ENCODE results near the gene HNRNPUL1.
A peak's percentile ranks its signal among the peaks of the same experiment; 100 is the strongest.

The HNRNPUL1 gene

DNA sequence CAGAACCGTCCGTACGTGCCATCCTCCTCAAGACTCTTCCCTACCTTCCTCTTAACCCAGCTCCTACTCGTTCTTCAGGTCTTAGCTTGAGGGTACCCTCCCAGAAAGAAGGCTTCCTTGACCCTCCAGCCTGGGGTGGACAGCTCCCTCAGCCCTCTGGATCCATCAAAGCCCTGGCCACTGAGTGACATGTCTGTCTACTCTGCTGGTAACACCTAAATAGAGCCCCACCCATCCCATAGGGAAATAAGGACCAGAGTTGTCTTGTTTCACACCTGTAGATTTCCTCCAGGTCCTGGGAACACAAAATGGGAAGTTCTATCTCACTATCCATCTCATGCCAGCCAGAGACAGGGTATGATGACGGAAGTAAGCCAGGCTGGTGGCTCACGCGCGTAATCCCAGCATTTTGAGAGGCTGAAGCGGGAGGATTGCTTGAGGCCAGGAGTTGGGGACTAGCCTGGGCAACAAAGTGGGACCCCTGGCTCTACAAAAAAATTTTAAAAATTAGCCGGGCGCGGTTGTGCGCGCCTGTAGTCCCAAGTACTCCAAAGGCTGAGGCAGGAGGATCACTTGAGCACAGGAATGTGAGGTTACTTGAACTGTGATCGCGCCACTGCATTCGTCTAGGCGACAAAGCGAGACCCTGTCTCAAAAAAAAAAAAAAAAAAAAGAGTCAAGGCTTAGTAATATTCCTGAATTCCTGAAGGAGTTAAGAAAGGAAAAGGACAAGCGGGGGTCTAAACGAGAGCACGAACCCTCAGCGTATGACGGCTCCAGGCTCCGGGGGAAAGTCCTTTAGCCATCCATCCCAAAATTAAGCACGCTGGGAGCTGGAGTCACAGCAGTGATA is 45.2 kb downstream of the HNRNPUL1 start:
- no peak for DNase-seq

DNA sequence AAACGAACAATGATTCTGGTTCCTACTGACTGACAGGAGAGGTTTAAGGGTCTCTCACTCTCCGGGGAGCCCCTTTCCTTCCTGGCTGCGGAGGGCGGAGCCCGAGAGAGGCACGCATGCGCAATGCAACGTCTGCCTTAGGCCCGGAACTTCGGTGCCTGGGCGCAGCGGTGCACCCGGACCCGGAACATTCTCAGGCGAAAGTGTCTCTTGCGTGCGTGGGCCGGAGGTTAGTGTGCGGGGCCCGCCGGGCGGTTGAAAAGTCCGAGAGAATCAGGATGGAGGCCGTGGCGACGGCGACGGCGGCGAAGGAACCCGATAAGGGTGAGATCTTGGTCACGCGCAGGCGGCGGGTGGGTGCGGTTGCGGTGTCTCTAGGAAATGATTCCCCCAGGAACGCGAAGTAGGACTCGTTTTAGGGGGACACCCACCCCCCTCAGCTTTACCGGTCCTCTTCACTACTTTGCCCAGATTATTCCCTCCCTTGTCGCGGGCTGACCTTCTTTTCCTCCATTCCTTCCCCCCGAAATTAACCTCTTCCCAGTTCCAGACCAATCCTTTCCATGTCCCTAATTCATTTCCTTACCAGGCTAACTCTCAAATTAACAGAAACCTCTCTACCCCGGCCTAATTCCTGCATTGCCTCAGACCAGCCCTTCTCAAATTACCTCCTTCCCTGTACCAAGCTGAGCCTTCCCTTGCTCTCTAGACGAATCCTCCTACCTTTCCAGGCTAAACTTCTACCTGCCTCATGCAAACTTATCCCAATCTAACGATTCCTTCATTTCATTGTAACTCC is 46.1 kb downstream of the HNRNPUL1 start, which contains the start of gene CCDC97:
Gene CCDC97, plus strand, starts transcription at position 140 of the 799 bp plus-strand sequence. Its CDS starts 139 bp downstream, at position 279.
- peak; percentile 77 for DNase-seq

DNA sequence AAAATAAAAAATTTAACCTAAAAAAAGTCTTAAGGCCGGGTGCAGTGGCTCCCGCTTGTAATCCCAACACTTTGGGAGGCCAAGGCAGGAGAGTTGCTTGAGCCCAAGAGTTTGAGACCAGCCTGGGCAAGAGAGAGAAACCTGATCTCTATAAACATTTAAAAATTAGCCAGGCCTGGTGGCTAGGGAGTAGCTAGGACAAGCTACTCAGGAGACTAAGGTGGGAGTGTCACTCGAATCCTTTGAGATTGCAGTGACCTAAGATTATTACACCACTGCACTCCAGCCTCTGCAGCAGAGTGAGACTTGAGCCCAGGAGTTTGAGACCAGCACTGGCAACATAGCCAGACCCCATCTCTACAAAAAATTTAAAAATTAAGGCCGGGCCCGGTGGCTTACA is 46.9 kb downstream of the HNRNPUL1 start:
- DNase-seq, result no peak

DNA sequence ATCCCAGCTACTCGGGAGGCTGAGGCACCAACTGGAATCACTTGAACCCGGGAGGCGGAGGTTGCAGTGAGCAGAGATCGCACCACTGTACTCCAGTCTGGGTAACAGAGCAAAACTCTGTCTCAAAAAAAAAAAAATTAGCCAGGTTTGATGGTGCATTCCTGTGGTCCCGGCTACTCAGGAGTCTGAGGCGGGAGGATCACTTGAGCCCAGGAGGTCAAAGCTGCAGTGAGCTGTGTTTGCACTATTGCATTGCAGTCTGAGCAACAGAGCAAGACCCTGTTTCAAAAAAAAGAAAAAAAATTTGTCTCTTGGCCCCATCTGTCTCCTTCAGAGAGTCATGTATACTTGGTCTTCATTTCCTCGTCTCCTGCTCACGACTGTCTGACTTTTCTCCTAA is 47.4 kb downstream of the HNRNPUL1 start:
- DNase-seq, result no peak

DNA sequence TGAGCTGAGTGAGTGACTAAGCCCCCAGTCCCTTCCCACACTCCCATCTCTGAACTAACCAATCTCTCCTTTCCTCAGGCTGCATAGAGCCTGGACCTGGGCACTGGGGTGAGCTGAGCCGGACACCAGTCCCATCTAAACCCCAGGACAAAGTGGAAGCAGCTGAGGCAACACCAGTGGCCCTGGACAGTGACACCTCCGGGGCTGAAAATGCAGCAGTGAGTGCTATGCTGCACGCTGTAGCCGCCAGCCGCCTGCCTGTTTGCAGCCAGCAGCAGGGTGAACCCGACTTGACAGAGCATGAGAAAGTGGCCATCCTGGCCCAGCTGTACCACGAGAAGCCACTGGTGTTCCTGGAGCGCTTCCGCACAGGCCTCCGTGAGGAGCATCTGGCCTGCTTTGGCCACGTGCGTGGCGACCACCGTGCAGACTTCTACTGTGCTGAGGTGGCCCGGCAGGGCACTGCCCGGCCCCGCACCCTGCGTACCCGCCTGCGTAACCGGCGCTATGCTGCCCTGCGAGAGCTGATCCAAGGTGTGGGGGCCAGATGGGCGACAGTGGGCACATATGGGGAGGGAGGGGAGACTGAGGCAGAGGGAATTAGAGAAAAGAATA is 52.2 kb downstream of the HNRNPUL1 start:
- DNase-seq, result no peak

DNA sequence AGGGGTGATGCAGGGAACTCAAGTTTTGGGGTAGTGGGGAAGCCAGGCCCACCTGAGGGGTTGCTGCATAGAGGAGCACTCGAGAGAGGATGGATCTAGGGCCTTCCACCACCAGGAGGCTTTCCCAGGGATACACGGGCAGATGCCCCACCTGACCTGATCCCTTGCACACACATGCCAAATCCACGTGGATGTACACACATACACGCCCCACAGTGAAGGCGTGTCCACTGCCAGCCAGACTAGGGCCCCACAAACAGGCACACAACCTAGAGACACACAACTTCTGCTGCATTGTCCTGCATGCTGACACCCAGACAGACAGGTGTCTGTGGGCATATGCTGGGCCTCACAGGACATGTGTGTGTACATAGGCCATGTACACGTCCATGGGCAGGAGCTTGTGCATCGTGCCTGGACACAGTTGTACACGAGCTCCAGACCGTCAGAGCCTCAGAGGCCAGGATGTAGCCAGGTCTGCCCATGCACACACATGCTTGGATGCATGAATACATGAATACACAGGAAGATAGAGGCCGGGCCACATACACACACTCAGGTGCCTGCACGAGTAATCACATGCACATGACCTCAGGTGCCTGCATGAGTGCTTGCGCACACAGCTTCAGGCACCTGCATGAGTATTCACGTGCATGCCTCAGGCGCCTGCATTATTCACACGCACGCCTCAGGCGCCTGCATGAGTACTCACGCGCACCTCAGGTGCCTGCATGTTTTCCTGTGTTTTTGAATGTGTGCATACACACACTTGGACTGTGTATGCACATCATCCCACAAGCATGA is 54.7 kb downstream of the HNRNPUL1 start:
- DNase-seq, result no peak

DNA sequence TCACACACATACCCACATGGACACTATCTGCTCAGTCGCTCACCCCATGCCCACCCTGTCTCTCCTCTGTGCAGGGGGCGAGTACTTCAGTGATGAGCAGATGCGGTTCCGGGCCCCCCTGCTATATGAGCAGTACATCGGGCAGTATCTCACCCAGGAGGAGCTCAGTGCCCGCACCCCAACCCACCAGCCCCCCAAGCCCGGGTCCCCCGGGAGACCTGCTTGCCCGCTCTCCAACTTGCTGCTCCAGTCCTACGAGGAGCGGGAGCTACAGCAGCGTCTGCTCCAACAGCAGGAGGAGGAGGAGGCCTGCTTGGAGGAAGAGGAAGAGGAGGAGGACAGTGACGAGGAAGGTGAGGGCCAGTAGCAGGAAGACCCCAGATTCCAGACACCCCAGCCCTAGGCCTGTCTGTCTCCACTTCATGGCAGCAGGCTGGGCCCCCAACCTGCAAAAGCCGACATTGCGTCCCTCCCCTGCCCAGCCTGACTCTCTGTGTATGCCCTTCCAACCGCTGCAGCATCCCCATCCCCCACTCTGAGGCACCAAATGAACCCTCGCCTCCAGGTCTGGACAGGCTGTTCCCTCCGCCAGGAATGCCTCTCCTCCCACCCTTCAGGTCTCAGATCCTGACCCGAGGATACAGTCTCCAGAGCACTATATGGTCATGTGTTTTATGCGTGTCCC is 55.5 kb downstream of the HNRNPUL1 start:
- DNase-seq, result no peak

DNA sequence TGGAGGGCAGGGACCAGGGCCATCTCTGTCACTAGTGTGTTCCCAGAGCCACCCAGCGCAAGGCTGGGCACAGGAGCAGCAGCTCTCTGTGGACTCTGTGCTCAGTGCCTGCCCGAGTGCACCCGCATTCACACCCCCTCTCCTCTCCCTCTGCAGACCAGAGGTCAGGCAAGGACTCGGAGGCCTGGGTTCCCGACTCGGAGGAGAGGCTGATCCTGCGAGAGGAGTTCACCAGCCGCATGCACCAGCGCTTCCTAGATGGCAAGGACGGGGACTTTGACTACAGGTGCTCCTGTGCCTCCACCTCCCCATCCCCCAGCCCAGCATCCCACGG is 56.0 kb downstream of the HNRNPUL1 start:
- DNase-seq, result no peak

DNA sequence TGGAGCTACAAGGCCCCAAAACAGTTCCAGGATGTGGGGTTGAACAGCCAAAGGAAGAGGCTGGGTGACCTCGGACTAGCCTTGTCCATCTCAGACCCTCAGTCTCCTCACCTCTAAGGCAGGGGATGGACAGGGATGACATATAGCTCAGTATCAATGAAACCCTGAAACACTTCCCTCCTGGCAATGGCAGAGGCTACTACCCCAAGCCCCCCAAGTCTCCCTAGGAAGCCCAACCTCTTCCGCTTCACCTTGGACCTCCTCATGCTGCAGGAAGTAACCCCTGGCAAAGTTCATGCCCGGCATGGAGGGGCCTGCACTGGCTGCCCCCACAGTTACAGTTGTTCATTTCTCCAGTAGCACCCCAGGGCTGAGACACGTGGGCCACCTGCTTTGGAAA is 56.4 kb downstream of the HNRNPUL1 start:
- DNase-seq, result no peak

DNA sequence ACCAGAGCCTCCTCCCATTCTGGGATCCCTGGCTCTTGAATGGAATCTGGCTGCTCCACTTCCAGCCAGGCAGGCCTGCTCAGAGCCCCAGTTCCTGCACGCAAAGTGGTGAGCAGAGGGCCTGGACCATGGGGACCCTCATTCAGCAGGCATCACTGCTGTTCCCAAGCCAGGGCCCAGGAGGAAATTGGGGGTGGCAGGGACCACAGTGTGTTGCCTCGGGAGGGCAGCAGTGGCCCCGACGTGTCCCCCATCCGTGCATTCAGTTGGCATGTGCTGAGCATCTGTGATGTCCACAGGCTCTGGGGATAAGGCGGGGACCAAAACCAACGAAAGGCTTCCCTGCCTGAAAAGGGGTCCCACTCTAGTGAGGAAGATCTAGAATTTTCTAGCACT is 57.0 kb downstream of the HNRNPUL1 start:
- DNase-seq, result no peak

DNA sequence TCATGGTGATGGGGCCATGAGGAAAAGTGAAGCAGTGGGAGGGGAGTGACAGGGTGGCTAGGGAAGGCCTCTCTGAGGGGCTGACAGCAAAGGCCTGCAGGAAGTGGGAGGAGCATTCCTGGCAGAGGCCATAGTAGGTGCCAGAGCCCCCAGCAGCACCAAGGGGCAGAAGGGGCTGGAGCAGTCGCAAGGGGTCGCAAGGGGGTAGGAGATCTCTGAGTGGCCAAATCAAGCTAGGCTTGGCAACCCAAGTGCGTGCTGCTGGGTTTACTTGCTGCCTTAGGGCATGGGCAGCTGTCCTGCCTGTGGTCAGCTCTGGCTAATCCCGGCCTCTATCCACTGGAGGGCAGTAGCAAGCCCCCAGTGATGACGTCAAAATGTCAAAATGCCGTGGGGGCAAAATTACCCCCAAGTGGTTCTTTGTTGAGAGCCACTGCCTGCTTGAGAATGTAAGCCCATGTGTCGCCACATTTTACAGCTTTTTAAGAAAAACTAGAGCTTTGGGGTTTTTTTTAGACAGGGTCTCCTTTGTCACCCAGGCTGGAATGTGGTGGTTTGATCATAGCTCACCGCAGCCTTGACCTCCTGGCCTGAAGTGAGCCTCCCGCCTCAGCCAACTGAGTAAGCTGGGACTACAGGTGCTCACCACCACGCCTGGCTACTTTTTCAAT is 57.6 kb downstream of the HNRNPUL1 start:
- no peak for DNase-seq

DNA sequence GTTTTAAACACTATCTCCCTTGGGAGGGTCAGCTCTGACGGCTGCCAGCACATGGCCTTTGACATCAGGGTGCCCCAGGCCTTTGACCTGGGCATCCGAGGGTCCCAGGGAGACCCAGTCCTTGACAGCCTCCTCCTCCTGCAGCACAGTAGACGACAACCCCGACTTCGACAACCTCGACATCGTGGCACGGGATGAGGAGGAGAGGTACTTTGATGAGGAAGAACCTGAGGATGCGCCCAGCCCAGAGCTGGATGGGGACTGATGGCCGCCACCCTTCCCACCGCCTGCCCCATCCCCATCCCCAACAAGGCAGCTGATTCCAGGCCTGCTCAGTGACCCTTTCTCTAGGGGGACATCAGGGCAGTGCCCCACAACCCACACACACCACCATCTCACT is 58.3 kb downstream of the HNRNPUL1 start:
- DNase-seq, result no peak

DNA sequence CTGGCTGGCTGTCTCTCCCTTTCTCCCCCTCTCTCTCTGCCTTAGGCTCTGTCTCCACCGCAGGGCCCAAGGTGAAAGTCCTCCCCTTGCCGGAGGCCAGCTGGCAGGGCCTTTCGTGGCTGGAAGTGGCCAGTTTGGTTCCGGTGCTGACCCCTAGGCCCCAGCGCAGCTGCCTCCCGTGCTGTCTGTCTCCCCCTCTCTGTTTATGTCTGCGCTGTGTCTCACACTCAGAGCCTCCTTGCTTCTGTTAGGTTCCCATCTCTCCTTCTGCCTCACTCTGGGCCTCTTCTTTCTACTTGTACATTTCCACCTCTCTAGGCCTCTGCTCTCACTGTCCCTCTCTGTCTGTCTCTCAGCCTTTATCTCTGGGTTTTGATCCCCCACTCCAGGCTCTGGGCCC is 58.9 kb downstream of the HNRNPUL1 start:
- DNase-seq, result no peak

DNA sequence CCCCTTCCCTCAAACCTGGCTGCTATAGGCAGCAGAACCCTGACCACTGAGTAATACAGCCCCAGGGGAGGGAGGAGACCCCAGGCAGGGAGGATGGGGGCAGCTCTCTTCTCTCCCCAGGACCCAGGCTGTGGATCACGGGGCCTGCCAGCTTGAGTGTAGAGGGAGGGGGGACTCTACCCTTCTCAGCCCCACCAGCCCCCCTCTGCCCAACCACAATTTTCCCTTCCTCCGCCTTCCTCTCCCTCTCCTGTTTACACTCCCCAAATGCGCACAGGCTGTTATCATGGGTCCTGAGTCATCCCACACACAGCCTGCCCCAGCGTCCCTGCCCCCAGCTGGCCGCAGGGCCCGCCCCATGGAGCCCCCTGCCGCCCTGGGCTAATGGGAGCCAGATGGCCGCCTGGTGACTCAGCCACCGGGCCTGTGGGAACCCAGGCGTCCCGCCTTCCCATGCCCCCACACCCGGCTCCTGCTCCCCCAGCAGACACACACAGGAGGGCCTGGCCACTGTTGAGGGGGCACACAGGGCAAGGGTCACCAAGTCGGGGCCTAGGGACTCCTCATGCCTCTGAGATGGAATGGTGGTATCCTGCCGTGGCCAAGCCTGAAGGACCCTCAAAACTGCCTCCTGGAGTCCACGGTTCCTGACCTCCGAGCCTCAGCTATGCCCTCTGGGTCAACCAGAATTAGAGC is 59.4 kb downstream of the HNRNPUL1 start:
- no peak for DNase-seq

DNA sequence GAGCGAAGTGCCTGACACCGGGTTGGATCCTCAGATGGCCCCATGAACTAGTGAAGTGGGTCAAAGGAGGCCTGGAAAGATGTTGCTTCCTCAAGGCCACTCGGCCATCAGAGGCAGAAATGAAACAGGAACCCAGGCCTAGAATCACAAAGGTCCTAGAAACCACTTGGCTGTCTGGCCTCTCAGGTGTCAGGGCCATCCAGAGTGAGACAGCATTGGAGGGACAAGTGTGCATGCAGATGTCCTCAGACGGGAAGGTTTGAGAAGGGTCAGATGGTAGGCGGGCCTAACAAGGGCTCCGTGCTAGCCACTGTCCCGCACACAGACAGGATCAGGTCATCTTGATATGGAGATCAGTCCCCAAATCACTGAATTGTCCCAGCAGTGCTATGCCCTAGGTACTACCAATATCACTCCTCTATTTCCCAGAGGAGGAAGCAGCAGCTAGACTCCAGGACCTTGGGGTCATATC is 60.1 kb downstream of the HNRNPUL1 start:
- no peak for DNase-seq

DNA sequence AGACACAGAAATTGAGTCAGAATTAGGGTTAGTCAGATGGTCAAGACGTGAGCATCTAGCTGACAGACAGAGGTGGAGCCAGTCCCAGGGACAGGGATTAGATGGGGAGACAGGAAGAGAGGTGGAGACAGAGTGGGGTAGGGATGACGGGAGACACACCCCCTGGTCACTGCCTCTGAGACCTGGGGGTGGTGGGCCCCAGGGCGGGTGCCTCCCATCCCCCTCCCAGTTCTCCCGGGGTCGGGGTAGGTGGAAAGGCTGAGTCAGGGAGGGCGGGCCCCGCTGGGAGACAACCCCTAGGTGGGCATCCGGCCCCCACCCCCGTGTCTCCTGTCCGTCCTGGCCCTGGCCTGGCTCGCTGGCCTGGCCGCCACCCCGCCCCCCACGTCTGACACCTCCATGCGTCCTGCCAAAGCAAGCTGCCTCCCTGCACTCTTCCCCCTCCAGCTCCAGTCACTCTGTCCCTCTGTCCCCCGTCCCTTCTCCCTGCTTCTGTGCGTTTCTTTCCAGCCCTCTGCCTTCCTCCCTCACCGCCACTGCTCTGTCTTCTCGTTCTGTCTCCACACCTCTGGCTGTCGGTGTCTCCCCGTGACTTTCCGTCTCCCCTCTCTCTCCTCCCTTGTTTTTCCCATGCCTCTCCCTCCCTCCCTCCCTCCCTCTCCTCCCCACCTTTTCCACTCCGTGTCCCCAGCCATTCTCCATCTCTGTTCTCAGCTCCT is 60.9 kb downstream of the HNRNPUL1 start:
- no peak for DNase-seq

DNA sequence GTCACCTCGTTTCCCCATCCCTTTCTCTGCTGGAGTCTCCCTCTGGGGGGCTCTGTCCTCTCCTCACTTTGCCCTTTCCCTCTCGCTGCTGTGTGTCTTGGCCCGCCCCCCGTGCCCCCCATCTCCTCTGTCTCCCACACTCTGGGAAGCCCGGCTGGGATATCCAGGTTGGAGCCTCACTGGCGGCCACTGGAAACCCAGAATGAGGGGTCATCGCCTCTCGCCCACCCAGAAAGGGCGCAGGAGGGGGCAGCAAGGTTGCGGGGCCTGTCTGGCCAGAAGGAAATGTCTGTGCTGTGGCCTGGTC is 61.4 kb downstream of the HNRNPUL1 start:
- no peak for DNase-seq

DNA sequence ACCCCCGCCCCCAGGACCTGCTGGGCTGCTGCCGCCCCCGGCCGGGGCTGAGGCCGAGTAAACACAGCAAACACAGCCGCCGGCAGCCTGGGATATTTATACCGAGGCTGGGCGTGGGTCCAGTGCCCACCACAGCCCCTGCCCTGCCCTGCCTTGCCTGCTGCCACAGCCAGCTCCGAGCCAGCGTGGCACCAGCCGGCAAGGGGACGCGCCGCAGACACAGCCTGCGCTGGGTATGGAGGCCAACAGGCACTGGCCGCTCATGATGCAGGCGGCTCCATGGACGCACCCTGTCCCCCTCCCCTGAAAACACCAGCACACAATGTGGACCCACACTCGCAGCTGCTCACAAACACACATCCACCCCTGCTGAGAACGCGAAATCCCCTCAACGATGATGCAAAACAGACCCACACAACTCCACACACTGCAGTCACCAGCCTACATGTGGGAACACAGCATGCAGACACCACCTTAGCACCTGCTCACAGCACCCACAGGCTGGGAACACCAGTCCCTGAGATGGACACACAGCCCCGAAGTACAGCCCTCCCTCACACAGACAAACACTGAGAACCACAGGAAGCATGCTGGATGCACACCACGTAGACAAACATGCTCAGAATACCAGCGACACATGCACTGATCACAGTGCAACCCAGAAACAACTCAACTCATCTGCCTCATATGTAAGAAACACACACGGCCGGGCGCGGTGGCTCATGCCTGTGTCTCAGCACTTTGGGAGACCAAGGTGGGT is 62.0 kb downstream of the HNRNPUL1 start:
- DNase-seq, result no peak

DNA sequence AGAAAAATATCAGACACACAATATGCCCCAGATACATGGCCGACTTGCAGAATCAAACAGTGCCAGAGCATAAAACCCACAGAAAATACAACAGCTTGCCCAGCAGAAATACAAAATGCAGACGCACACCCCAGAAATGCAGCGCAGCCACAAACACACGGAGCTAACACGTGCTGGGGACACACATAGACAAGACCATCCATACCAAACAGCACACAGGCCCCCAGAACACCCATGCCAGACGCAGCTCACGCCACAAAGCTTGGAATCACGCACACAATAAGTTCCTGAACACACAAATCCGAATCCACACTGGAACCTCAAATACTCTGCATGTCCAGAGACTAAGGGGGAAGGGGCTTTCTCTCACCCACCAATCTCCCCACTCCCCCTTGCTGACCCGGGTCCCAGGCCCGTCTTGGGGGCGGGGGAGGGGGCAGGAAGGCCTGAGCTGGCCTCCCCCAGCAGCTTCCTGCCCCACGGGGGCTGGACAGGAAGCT is 63.0 kb downstream of the HNRNPUL1 start:
- DNase-seq, result no peak

Measured in NCI-H510A (cell line).